ENCODE measurements around the gene C16orf46.

The C16orf46 gene

DNA sequence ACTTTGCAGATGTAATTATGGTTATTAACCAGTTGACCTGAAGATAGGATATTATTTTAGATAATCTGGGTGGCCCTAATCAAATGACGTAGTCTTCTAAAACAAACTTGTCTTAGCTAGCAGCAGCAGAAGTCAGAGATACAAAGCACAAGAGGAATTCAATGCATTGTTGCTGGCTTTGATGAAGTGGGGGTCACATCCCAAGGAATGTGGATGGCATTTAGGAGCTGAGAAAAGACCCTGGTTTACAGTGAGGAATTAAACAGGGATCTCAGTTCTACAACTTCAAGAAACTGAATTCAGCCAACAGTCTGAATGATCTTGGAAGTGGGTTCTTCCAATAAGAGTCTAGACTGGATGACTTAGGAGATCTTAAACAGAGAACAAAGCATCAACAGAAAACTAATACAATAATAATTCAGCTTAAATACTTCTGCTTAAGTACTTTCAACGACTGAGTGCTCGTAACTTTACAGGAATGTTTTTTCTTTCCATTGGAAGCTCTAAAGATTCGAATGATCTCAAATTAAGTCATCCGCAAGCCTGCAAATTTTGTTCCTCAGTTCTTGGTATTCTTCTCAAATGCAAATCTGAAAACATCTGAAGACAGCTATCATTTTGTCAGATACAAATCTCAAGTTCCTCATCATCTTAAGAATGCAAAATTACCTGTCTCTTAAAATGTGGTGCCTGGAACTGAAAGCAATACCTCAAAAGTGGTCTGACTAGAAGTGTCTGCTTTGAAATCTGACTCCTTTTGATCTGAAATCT, 3.3 kb downstream of the C16orf46 start:
- DNase-seq: no peak

DNA sequence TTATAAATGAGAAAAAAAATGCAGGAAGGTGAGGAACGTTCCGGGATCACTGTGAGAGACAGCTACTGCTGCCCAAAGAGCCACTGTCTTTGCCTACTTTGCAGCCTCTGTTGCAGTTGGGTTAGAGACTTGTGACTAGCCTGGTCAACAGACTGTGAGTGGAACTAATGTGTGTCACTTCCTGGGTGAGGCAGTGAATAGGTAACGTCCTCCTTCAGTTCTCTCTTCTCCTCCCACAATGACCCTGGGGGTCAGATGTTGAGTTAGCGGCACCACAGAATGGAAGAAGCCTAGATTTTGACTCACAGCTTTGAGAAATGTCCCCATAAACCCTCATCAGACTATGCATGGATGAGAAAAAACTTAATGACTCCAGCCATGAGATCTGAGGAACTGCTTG, 5.2 kb downstream of the C16orf46 start:
- DNase-seq: no peak

DNA sequence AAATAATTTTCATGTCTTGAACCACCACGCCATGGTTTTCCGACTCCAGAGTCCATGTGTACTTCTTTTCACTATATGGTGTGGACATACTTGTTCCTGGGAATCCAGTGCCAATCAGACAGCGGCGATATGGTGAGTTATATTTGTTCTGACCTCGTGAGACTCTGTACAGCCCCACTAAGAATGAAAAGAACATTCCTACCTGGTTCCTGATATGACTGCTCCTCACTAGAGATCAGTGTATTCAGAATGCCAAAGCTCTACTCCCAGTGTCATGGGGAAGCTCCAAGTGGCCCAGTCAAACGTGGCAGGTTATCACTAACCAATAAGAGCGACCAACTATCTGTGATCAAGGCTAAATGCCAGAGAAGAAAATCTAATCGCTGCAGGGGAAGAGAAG, 6.1 kb downstream of the C16orf46 start:
- DNase-seq: no peak

DNA sequence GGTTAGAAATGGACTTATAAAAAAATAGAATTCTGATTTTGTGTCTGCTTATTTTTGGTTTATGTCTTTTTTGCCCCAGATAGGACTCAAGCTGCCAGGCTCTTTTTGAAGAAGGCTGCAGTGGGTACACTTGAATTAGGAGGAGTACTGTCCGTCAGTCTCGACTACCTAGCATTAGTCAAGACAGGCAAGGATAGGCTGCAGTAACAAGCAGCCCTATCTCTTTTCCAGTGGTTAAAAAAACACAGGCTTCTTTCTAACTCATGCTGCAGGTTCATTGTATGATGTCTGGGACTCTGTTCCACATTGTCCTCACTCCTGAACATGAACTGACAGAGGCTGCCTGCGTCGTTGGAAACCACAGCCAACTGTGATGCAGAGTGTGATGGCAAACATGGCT, 8.0 kb downstream of the C16orf46 start:
- no peak for DNase-seq

DNA sequence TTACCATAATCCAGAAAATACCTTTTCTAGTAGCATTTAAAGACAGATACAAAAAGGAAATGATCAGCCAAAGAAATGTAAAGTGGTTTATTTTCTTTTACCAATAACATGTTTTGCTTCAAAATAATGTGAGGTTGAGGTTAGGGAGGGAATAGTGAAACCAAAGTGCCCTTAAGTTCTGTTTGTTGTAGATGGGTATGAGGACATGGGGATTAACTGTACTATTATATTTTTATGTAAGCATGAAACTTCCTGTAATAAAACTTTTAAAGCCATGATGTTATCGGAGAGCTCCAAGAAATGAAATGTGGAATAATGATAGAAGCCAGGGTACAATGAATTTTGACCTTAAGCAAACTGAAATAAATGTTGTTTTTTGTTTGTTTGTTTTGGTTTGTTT, 9.9 kb downstream of the C16orf46 start:
- DNase-seq: no peak

DNA sequence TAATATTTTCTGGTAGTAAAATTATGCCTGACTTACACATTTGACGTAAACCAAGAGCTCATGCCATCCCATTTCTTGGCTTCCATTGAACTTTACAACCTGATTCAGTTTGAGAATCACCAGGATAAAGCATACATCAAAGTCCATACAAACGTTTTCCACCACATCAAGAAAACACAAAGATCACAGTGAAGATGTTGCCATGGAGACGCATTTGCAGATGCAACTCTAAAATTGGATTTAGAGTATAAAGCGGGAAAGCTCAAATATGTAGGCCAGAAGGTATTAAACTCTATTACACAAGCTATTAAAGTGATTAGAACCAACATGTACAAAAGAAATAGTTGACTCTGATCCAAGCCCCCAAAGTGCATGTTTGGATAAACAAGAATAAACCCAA, 10.4 kb downstream of the C16orf46 start:
- DNase-seq: no peak

DNA sequence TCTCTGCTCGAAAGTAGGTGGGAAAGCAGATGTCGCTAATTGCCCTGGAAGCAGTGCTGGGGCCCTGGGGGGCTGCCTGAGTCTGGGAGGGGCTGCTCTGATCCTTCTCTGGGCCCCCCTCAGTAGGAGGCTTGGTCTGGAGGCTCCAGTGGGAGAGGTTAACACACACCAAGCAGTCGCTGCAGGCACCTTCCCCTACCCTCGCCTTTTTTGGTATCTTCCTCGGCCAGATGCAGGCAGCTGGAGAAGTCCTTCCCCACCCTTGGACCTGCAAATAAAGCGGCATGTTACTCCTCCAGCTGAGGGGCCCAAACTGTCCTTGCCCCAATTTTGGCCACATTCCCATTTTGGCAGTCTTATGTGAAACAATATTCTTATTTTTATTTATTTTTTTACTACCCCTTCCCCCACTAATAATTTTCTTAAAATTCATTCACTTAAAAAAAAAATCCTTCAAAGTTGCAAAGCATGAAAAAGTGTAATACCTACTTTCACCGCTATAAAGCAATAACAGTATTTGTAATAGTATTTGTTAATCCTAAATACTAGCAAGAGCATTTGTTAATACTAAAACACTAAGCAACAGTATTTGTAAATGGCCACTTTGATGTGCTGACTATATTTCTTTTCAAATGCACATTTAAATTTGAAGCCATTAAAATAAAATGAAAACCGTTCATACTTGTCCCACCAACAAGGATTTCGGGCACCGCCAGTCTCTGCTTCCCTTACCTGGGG, 15.0 kb downstream of the C16orf46 start:
- DNase-seq: no peak

DNA sequence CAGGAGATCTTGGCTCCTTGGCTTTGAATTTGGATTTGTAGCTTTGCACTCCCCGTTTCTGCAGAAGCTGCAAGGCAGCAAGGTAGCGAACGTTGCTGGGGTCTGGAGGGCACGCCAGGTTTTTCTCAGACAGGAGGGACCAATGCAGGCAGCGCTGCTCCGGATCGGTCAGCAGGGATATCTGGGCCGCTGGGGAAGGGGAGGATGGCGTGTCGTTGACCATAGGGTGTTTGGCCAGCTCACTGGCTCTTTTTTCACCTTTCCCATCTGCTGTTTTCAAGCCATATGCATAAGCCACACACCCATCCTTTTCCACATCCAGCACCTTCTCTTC, 15.8 kb downstream of the C16orf46 start:
- DNase-seq: no peak

DNA sequence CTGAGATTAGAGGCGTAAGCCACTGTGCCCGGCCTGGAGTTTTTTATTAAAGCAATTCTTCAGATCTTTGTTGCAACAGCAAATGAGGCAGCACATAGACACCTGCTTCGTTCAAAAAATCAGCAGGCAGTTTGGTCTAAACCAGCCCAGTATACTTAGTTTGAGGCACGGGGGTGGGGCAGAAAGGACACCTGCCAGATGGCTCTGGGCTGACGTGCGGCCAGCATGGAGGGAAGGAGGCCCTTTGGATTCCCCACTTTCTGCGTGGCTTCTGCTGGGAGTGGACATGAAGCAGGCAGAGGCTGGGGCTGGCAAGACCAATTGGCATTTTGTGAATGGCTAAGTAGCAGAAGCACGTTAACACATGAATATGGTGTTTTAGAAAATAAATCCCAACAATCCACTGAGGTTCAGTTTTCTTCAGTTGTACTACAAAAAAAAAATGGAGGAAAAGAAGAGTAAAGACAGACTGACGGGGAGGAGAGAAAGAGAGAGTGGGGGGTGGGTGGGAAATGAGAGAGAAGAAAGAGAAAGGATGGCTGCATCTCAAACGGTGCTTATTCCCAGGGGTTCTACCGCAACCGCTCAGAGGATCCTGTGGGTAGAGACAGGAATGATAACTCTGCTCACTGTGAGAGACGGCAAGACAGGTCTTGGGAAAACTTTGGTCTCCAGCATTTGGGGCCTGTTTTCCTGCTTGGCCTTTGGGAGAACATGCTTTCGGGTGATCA, 16.3 kb downstream of the C16orf46 start:
- no peak for DNase-seq

DNA sequence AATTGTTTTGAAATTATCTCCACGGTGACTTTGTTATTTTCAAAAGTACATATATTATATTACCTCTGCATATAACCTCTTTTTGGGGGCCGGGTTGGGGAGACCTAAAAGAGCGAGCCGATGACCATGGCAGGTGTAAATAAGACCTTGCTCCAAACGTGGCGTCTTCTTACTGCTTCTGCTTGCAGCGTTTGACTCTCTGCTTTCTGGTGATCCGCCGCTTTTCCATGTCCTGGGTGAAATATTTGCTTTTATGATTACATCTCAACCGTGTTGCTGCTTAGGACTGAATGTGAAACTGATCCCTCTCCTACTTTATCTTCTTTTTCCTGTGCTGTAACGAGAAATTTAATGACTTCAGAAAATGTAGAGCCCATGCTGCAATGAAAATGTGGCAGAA, 23.3 kb downstream of the C16orf46 start:
- DNase-seq: no peak

DNA sequence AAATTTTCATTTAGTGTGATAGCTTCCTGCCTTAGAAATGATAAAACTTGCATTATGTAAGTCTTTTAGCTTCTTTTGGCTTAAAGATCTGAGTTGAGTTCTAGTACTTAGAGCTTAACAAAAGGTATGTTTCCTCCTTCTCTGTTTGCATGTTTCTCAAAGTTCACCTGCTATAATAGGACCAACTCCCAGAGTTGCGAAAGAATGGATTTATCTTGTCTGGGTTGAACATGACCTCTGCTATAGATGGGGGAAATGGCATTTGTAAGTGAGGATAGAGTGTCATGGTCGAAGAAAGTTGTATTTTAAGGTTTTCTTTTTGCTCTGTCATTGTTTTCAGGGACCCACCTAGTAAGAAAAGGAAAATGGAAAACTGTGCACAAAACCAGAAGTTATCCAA, 34.2 kb downstream of the C16orf46 start:
- DNase-seq: no peak

DNA sequence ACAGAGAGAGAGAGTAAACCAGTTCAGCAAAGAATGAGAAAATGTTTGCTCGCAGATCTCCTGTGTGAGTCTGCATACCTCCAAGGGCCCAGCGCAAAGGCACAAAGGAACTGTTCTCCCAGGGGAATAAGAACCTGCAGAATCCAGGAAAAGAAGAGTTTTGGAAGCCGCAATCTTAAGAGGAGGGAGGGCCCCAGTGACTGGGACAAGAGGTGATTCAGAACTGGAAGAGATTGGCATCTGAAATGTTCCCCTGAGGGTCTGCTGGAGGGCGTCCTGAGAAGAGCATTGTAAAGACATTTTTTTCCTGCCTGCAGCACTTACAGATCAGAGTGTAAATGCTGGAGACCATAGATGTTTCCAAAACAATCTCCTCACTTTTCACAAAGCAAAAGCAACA, 35.3 kb downstream of the C16orf46 start:
- no peak for DNase-seq

DNA sequence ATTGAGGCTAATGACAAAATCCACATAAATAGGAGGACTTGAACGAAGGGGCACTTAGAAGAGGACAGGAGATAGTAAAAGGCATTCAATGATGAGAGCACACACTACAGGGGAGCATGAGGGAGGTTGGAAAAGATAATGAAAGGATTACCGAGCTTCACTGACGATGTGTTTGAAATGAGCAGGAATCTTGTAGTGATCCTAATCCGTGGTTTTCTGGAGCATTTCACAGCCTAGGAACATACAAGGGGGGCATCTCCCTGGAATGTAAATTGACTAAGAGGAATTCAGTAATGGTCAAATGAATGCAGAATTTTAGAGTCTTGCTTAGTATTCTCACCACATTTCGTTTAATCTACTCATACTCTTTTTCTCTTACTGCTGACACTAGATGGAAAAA, 36.2 kb downstream of the C16orf46 start:
- DNase-seq: no peak

DNA sequence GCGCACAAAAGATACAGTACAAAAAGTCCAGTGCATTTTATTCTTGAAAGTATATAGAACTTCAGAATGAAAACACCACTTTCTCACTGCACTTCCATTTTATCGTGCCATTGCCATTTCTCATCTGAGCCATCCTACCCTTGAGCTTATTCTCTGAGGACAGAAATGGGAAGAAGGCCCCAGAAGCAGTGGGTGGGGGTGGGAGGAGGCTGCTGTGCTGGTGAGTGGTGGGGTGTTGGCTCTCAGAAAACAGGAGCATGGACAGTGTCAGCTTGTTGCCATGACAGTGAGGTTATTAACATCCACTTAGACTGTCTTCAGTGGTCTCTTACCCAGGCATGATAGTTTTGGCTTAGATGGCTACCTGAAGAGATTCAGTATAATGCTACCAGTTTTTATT, 36.9 kb downstream of the C16orf46 start:
- DNase-seq: no peak

DNA sequence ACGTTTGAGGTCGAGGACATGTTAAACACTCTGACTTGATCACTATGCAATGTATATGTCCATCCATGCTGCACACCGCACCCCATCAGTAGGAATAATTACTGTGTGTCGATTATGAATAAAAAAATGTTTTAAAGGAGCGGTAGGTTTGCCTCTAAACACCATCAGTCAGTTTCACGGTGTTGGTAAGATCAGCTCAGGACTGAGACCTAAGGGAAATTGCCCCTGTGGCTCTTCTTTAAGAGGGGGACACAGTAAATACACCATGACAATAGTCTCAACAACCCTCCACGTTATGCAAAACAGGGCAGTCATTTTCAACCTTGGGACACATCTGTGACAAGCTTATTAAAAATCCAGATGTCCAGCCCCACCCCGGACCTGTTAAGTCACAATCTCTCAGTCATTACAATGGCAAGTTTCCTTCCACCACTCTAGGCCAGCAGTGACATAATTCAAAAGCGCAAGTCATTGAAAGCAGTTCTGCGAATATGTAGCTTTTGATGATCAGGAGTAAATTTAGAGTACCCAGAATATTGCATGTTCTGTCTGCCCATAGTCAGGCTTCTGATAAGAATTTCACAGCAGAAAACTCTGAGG, 40.2 kb downstream of the C16orf46 start:
- no peak for DNase-seq

DNA sequence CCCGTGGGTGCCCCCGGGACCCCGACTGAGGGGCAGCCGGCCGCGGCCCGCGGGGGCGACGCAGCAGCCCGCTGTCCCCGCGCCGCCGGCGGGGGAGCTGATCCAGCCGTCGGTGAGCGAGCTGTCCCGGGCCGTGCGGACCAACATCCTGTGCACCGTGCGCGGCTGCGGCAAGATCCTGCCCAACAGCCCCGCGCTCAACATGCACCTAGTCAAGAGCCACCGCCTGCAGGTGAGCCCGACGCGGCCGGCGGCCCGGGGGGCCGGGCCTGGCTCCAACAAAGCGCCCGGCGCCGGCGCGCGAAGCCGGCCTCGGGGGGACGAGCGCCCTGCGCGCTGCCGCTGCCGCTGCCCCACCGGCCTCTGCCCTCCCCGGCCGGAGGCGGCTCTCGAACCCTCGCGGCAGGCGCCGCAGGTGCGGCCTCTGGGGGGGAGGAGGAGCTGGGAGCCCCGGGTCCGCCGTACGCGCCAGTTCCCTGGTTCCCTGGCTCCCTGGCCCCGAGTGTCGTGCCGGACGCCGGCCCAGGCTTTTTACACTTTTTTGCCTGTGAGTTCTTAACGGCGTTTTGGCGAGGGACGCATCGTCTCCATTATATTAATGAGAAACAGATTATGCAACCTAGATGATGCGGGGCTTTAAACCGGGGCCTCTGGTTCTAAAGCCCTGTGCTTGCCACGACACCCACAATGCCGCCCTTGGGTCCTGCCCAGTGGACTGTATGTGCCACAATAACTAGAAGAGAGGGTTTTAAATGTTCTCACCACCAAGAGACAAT, 40.9 kb downstream of the C16orf46 start:
- peak; percentile 13 to 23 for DNase-seq

DNA sequence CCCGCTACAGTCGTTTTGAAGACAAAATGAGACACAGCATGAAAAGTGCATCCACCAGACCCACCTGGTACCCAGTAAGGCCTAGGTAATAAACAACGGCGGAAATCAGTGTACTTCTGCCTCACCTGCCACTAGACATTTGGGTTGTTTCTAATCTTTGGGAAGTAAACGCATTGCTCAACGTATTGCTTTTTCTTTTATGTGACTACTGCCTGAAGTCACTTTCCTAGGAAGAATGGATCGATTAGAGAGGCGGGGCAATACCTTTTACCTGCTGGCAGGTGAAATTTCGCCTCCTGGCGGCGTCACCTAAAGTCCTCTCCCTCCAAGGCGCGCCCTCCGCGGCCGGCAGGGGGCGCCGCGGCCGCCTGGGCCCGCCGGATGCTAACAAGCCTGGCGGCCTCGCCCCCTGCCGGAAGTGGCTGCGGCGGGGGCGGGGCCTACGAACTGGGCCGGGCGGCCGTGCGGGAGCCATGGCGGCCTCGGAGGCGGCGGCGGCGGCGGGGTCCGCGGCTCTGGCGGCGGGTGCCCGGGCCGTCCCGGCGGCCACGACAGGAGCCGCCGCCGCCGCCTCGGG, 41.6 kb downstream of the C16orf46 start, which contains the start of gene ATMIN:
ATMIN (plus strand) TSS at position 445 of the 577 bp plus-strand sequence; CDS start at position 474, 29 bp downstream.
- DNase-seq: peak; percentile 86 to 89

DNA sequence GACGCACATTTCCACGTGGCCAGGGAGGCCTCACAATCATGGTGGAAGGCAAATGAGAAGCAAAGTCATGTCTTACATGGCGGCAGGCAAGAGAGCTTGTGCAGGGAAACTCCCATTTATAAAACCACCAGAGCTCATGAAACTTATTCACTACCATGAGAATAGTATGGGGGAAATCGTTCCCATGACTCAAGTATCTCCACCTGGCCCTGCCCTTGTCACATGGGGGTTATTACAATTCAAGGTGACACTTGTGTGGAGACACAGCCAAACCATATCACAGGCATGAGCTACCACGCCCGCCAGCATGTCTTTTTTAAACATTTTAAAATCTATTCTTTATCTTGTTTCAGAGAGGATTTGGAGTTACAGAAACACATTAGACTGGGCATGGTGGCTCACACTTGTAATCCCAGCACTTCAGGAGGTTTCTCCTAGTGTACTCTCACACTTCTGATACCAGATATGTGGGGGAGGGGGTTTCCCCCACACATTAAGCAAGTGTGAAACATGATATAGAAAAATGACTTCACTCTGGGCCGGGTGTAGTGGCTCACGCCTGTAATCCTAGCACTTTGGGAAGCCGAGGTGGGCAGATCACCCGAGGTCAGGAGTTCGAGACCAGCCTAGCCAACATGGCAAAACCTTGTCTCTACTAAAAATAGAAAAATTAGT, 47.0 kb downstream of the C16orf46 start:
- DNase-seq: no peak

DNA sequence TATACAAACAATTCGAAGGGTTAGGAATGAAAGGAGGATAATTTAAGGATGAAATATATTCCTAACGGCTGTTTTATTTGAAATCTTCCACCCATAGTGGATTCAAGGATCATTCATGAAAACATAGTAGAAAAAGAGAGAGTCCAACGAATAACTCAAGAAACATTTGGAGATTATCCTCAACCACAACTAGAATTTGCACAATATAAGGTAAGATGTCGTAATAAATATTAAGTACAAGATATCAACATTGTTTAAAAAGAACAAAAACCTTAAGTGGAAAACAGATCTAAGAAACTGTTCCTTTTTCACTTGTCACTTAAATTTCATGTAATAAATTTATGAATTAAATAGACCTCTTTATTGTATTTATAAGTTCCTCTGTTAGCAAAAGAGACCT, 50.6 kb downstream of the C16orf46 start:
- no peak for DNase-seq

DNA sequence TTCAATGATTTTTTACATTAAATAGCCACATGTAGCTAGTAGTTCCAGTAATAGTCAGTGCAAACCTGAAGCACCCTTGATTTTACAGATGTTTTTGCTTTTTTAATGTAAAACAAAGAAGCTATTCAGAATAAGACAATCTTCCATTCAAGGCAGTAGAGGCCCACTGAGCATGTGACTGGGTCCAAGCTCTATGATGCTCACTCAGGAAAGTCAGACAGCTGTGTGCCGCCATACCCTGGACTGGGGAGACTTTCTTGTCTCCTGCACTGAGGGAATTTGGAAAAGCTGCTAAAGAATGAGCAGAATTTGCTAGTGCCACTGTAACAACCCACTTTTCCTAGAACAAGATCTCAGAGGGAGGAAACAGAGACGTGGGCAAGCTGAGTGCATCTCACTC, 58.5 kb downstream of the C16orf46 start:
- DNase-seq: no peak

DNA sequence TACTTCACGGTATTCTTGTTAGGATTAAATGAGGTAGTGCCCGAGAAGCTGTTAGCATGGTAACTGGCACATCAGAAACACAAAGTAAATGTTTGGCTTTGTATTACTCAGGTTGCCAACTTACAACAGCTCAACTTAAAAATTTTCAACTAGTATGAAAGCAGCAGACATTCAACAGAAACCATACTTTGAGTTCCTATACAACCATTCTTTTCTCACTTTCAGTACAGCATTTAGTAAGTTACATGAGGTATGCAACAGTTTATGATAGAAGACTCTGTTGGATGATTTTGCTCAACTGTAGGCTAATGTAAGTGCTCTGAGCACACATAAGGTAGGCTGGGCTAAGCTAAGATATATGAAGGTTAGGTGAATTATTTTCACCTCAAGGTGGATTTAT, 62.4 kb downstream of the C16orf46 start:
- no peak for DNase-seq

DNA sequence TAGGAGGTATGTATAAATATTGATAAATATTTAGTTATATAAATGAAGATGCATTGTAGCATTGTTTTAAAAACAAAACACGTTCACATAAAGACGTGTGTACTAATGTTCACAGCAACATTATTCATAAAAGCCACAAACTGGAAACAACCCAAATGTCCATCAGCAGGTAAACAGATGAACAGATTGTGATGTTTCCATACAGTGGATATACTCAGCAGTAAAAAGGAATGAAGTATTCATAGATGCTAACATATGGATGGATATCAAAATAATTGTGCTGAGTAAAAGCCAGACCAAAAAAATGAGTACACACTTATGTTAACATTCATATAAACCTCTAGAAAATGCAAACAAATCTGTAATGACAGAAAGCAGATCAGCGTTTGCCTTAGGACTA, 64.1 kb downstream of the C16orf46 start:
- DNase-seq: no peak

Data from stimulated activated CD4-positive, alpha-beta T cell treated with anti-CD3 and anti-CD28 coated beads, Interleukin-2, amount 100 ng/mL, for 48 hours (primary cell).